ENCODE measurements around the gene ADORA2B. TPM values are rescaled to one million over a fixed set of nuclear protein-coding genes. Genes with fewer than 3 reads are reported as not detected.

ADORA2B gene
- total RNA-seq, 1 donor from 2014 or later, result 0.67 TPM

- DNase-seq (ENCODE audit: low spot score), result no peak
- no peak for ATAC-seq
- intact Hi-C loops (cut with DNase I), result no loop called here
Observed at GRCh38 chr17:16013943-16014407, 69.0 kb downstream of the ADORA2B start.

GRCh38 chr17:16019347-16019746, 74.4 kb downstream of the ADORA2B start:
- intact Hi-C loops (cut with DNase I), result no loop called here
- no peak for DNase-seq (ENCODE audit: low spot score)
- no peak for ATAC-seq

GRCh38 chr17:16023881-16024280, 79.0 kb downstream of the ADORA2B start:
- intact Hi-C loops (cut with DNase I), result no loop called here
- DNase-seq (ENCODE audit: low spot score) (no peak), ATAC-seq (no peak)

- no peak for DNase-seq (ENCODE audit: low spot score)
- intact Hi-C loops (cut with DNase I), result no loop called here
- no peak for ATAC-seq
Observed at GRCh38 chr17:16025202-16025601, 80.3 kb downstream of the ADORA2B start.

Other genes with a start within 250 kb of the ADORA2B start
- 20.1 TPM for gene ZNF286A, start 245.4 kb upstream of the ADORA2B start, total RNA-seq
- 0.27 TPM for gene TBC1D26, start 212.8 kb upstream of the ADORA2B start, total RNA-seq
- gene ZSWIM7, start 54.6 kb downstream of the ADORA2B start, total RNA-seq, result 19.3 TPM
- 32.9 TPM for gene TTC19, start 54.7 kb downstream of the ADORA2B start, total RNA-seq